ENCODE results near the gene CASP8AP2. TPM values are rescaled to one million over a fixed set of nuclear protein-coding genes. Genes with fewer than 3 reads are reported as not detected.
"Not testable (repeated sequence)": the region's sequence is repeated elsewhere in the genome, so short reads cannot be mapped to it uniquely, and the experiment has no call there.

Gene CASP8AP2
- total RNA-seq, 4 donors from 2014 or later: 8.0 to 19.8 (median 15.1) TPM

GRCh38 chr6:89836639-89837222 is 7.1 kb downstream of the CASP8AP2 start:
- WGBS, 2 donors (ENCODE audit: low coverage in 1 of 2): 92 to 93% methylated on average over 4 to 8 of the region's 8 CpGs
- intact Hi-C loops (cut with DNase I; ENCODE audit: low total_unique reads): no loop called here

GRCh38 chr6:89840538-89840937 is 10.9 kb downstream of the CASP8AP2 start:
- intact Hi-C loops (cut with DNase I; ENCODE audit: low total_unique reads): no loop called here
- peaks cover 0 to 4% (median 0%) of the 10 kb centered on the region in 4 donors for H3K4me1 ChIP-seq
- no peaks in the 10 kb centered on the region for H3K27me3 ChIP-seq
- TF ChIP-seq EP300 (IDR thresholded peaks at IDR 0.05; ENCODE audit: low read depth) (no peak), POLR2A (IDR thresholded peaks at IDR 0.05) (no peak), POLR2AphosphoS5 (IDR thresholded peaks at IDR 0.05) (no peak), CTCF (IDR thresholded peaks at IDR 0.05) (no peak)
- no peaks in the 10 kb centered on the region for H3K9me3 ChIP-seq
- no peaks in the 10 kb centered on the region for H3K36me3 ChIP-seq
- DNase-seq: no peak
- no peak overlapping the region for H3K4me3 ChIP-seq
- H3K27ac ChIP-seq: no peak overlapping the region
- WGBS, 2 donors (ENCODE audit: low coverage in 1 of 2): 44 to 79% methylated on average over 1 to 3 of the region's 3 CpGs
- in situ Hi-C loops (cut with MboI; ENCODE audit: low pct_ligation_motif_present in 1 of 4, low pct_unique_long_range_greater_than_20kb in 1 of 4, low sequenced_read_pairs in 3 of 4): loop anchor here in 1 of 4 donors (25.0 kb wide), 1 partner anchor 878 kb away; the partner anchor contains the start of gene RNGTT

More at GRCh38 chr6:89836639-89837222, 7.1 kb downstream of the CASP8AP2 start:
- Histone ChIP-seq H3K9me3 (no peaks in the 10 kb centered on the region), H3K4me3 (no peak overlapping the region), H3K4me1 (no peaks in the 10 kb centered on the region), H3K27me3 (no peaks in the 10 kb centered on the region), H3K27ac (no peak overlapping the region), H3K36me3 (no peaks in the 10 kb centered on the region)
- in situ Hi-C loops (cut with MboI; ENCODE audit: low pct_ligation_motif_present in 1 of 4, low pct_unique_long_range_greater_than_20kb in 1 of 4, low sequenced_read_pairs in 3 of 4): loop anchor here in 1 of 4 donors (25.0 kb wide), 1 partner anchor 874 kb away; the partner anchor contains the start of gene RNGTT
- no peak for DNase-seq
- TF ChIP-seq EP300 (IDR thresholded peaks at IDR 0.05; ENCODE audit: low read depth) (no peak), POLR2A (IDR thresholded peaks at IDR 0.05) (no peak), POLR2AphosphoS5 (IDR thresholded peaks at IDR 0.05) (no peak), CTCF (IDR thresholded peaks at IDR 0.05) (no peak)

- 86 to 96% methylated on average over 2 of the region's 2 CpGs for WGBS, 2 donors (ENCODE audit: low coverage in 1 of 2)
- H3K27ac ChIP-seq: no peak overlapping the region
- in situ Hi-C loops (cut with MboI; ENCODE audit: low pct_ligation_motif_present in 1 of 4, low pct_unique_long_range_greater_than_20kb in 1 of 4, low sequenced_read_pairs in 3 of 4): loop anchor here in 1 of 4 donors (25.0 kb wide), 1 partner anchor 880 kb away; the partner anchor contains the start of gene RNGTT
- intact Hi-C loops (cut with DNase I; ENCODE audit: low total_unique reads): no loop called here
- no peaks in the 10 kb centered on the region for H3K27me3 ChIP-seq
- H3K9me3 ChIP-seq: no peaks in the 10 kb centered on the region
- no peak for DNase-seq
- TF ChIP-seq CTCF (IDR thresholded peaks at IDR 0.05) (no peak), EP300 (IDR thresholded peaks at IDR 0.05; ENCODE audit: low read depth) (no peak), POLR2A (IDR thresholded peaks at IDR 0.05) (no peak), POLR2AphosphoS5 (IDR thresholded peaks at IDR 0.05) (no peak)
- H3K4me1 ChIP-seq: peaks cover 0 to 4% (median 0%) of the 10 kb centered on the region in 4 donors
- H3K4me3 ChIP-seq: no peak overlapping the region
- H3K36me3 ChIP-seq: peaks cover 0 to 4% (median 1%) of the 10 kb centered on the region in 4 donors
Observed at GRCh38 chr6:89842228-89842627, 12.5 kb downstream of the CASP8AP2 start.

- intact Hi-C loops (cut with DNase I; ENCODE audit: low total_unique reads): no loop called here
- Histone ChIP-seq H3K4me3 (no peak overlapping the region), H3K36me3 (peaks cover 0 to 10% (median 4%) of the 10 kb centered on the region in 4 donors), H3K4me1 (peaks cover 0 to 4% (median 0%) of the 10 kb centered on the region in 4 donors), H3K27ac (no peak overlapping the region), H3K27me3 (no peaks in the 10 kb centered on the region), H3K9me3 (no peaks in the 10 kb centered on the region)
- WGBS, 2 donors (ENCODE audit: low coverage in 1 of 2): 29 to 66% methylated on average over 2 to 3 of the region's 3 CpGs
- TF ChIP-seq POLR2A (IDR thresholded peaks at IDR 0.05) (no peak), CTCF (IDR thresholded peaks at IDR 0.05) (no peak), POLR2AphosphoS5 (IDR thresholded peaks at IDR 0.05) (no peak), EP300 (IDR thresholded peaks at IDR 0.05; ENCODE audit: low read depth) (no peak)
- DNase-seq: no peak
- in situ Hi-C loops (cut with MboI; ENCODE audit: low pct_ligation_motif_present in 1 of 4, low pct_unique_long_range_greater_than_20kb in 1 of 4, low sequenced_read_pairs in 3 of 4): loop anchor here in 1 of 4 donors (25.0 kb wide), 1 partner anchor 881 kb away; the partner anchor contains the start of gene RNGTT
Observed at GRCh38 chr6:89843070-89843469, 13.4 kb downstream of the CASP8AP2 start.

- H3K27me3 ChIP-seq; H3K4me3 ChIP-seq; DNase-seq; H3K27ac ChIP-seq; H3K4me1 ChIP-seq; H3K9me3 ChIP-seq; intact Hi-C loops (cut with DNase I; ENCODE audit: low total_unique reads): not testable (repeated sequence)
- H3K36me3 ChIP-seq: peaks cover 0 to 14% (median 4%) of the 10 kb centered on the region in 4 donors
- 96% methylated on average over 4 to 5 of the region's 5 CpGs for WGBS, 2 donors (ENCODE audit: low coverage in 1 of 2)
- in situ Hi-C loops (cut with MboI; ENCODE audit: low pct_ligation_motif_present in 1 of 4, low pct_unique_long_range_greater_than_20kb in 1 of 4, low sequenced_read_pairs in 3 of 4): loop anchor here in 1 of 4 donors (25.0 kb wide), 1 partner anchor 885 kb away; the partner anchor contains the start of gene RNGTT
Observed at GRCh38 chr6:89847513-89847912, 17.8 kb downstream of the CASP8AP2 start.
